ENCODE data around the gene BDKRB2. TPM values are rescaled to one million over a fixed set of nuclear protein-coding genes. Genes with fewer than 3 reads are reported as not detected.

BDKRB2 gene
- total RNA-seq, 1 experiment from 2014 or later, result 0.05 TPM

GRCh38 chr14:96251656-96252155 is 47.1 kb downstream of the BDKRB2 start:
- no TSS peak for BruUV-seq (replicated peaks)

GRCh38 chr14:96252323-96252998 is 47.8 kb downstream of the BDKRB2 start:
- no peak overlapping the region for H3K27ac ChIP-seq (ENCODE audit: low read length)
- ChIA-PET POLR2A (no interaction called here), CTCF (interaction anchor here (0.6 kb wide), 1 partner anchor 273 kb away, joined by 6 read pairs; no protein-coding TSS in a partner anchor)
- intact Hi-C loops (cut with micrococcal nuclease; ENCODE audit: unreplicated experiment) (no loop called here), in situ Hi-C loops (cut with HindIII; ENCODE audit: low pct_unique_long_range_greater_than_20kb, low sequenced_read_pairs) (no loop called here)
- H3K27me3 ChIP-seq (ENCODE audit: control insufficient read depth, insufficient read depth, low read length), result peaks cover 6% of the 10 kb centered on the region
- TF ChIP-seq REST (IDR thresholded peaks at IDR 0.05; ENCODE audit: insufficient read depth in 1 of 2, low read depth in 2 of 2, low read length in 1 of 2), result no peak
- TF ChIP-seq SIN3A (IDR thresholded peaks at IDR 0.05; ENCODE audit: borderline replicate concordance, insufficient read depth, low read depth, low read length), result no peak
- TF ChIP-seq TCF7L2 (IDR thresholded peaks at IDR 0.05; ENCODE audit: low read depth, low read length), result no peak
- no peak for TF ChIP-seq CTCF (IDR thresholded peaks at IDR 0.05)
- TF ChIP-seq POLR2AphosphoS5 (IDR thresholded peaks at IDR 0.05; ENCODE audit: low read depth, low read length), result no peak
- no peaks in the 10 kb centered on the region for H3K9me3 ChIP-seq (ENCODE audit: control insufficient read depth, insufficient read depth, low read depth, low read length)
- BruUV-seq (replicated peaks), result no TSS peak
- H3K36me3 ChIP-seq (ENCODE audit: control insufficient read depth, insufficient read depth, low read length), result no peaks in the 10 kb centered on the region
- no peak overlapping the region for H3K4me3 ChIP-seq (ENCODE audit: low read depth in 2 of 2, low read length in 2 of 2)
- ATAC-seq (no peak), DNase-seq (ENCODE audit: low read depth, low spot score) (no peak)
- H3K4me1 ChIP-seq (ENCODE audit: control insufficient read depth, insufficient read depth, low read length), result no peaks in the 10 kb centered on the region

More at GRCh38 chr14:96251656-96252155, 47.1 kb downstream of the BDKRB2 start:
- no peak overlapping the region for H3K27ac ChIP-seq (ENCODE audit: low read length)
- H3K9me3 ChIP-seq (ENCODE audit: control insufficient read depth, insufficient read depth, low read depth, low read length), result no peaks in the 10 kb centered on the region
- DNase-seq (ENCODE audit: low read depth, low spot score) (no peak), ATAC-seq (no peak)
- ChIA-PET POLR2A (no interaction called here), CTCF (no interaction called here)
- H3K36me3 ChIP-seq (ENCODE audit: control insufficient read depth, insufficient read depth, low read length), result no peaks in the 10 kb centered on the region
- no peak overlapping the region for H3K4me3 ChIP-seq (ENCODE audit: low read depth in 2 of 2, low read length in 2 of 2)
- in situ Hi-C loops (cut with HindIII; ENCODE audit: low pct_unique_long_range_greater_than_20kb, low sequenced_read_pairs), result no loop called here
- intact Hi-C loops (cut with micrococcal nuclease; ENCODE audit: unreplicated experiment), result no loop called here
- H3K4me1 ChIP-seq (ENCODE audit: control insufficient read depth, insufficient read depth, low read length), result no peaks in the 10 kb centered on the region
- TF ChIP-seq TCF7L2 (IDR thresholded peaks at IDR 0.05; ENCODE audit: low read depth, low read length), result no peak
- TF ChIP-seq SIN3A (IDR thresholded peaks at IDR 0.05; ENCODE audit: borderline replicate concordance, insufficient read depth, low read depth, low read length), result no peak
- no peak for TF ChIP-seq POLR2AphosphoS5 (IDR thresholded peaks at IDR 0.05; ENCODE audit: low read depth, low read length)
- TF ChIP-seq REST (IDR thresholded peaks at IDR 0.05; ENCODE audit: insufficient read depth in 1 of 2, low read depth in 2 of 2, low read length in 1 of 2), result no peak
- no peak for TF ChIP-seq CTCF (IDR thresholded peaks at IDR 0.05)
- peaks cover 6% of the 10 kb centered on the region for H3K27me3 ChIP-seq (ENCODE audit: control insufficient read depth, insufficient read depth, low read length)
